Epithelial cell of esophagus (primary cell): ENCODE measurements around the gene SH3PXD2A.
"Not testable (repeated sequence)": the region's sequence is repeated elsewhere in the genome, so short reads cannot be mapped to it uniquely, and the experiment has no call there.

Experiments
- DNase-seq: peaks from one replicate; pipeline ENCODE4 v3.0.0; 2010; ENCODE audit warnings: low read depth
- H3K4me3 ChIP-seq: 2 replicates; pipeline ENCODE4 v1.5.1; 2011; ENCODE audit warnings: mild to moderate bottlenecking, low read length, control low read depth
- TF ChIP-seq, protein P1 (sequence below): IDR thresholded peaks from 2 replicates; pipeline ENCODE4 v1.5.1; 2011; ENCODE audit warnings: low read depth, mild to moderate bottlenecking, low read length, control low read depth, inconsistent platforms; ENCODE audit not compliant: insufficient read depth; ENCODE audit errors: missing control alignments

SH3PXD2A gene

DNA sequence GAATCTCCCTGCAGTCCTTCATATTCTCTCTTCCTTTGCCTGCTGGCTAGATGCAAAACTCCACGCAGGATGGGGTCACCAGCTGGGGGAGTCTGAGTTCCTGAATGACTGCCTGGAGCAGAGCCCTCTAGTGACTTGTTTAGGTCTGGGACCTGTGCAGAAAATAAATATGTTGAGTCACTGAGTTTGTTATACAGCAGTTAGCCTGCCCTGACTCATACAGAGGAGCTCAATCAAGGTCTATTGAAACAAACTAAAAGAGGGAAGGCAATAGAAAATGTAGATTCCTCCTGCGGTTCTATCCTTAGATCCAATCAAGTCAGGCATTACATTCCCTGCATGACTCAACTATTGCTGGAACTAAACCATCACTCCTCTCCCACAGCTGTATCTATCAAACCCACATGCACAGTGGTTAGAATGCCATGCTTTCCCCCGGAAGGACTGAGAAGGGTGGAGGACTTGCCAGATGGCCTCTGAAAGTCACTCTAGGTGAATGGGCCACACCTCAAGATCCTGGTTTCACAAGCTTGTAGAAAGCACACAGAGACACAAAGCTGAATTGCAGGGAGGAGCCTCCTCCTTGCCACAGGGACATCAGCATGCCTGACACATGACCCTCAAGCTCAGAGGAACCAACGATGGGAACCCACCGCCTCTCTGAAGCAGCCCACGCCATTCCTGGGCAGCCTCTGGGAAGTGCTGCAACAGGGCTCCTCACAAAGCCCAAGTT, 73.9 kb downstream of the SH3PXD2A start:
- no peak overlapping the region for H3K4me3 ChIP-seq
- DNase-seq, result peak; percentile 97

GRCh38 chr10:103780242-103781149, 74.9 kb downstream of the SH3PXD2A start:
- DNase-seq, result peak; percentile 89
- TF ChIP-seq, protein P1, sequence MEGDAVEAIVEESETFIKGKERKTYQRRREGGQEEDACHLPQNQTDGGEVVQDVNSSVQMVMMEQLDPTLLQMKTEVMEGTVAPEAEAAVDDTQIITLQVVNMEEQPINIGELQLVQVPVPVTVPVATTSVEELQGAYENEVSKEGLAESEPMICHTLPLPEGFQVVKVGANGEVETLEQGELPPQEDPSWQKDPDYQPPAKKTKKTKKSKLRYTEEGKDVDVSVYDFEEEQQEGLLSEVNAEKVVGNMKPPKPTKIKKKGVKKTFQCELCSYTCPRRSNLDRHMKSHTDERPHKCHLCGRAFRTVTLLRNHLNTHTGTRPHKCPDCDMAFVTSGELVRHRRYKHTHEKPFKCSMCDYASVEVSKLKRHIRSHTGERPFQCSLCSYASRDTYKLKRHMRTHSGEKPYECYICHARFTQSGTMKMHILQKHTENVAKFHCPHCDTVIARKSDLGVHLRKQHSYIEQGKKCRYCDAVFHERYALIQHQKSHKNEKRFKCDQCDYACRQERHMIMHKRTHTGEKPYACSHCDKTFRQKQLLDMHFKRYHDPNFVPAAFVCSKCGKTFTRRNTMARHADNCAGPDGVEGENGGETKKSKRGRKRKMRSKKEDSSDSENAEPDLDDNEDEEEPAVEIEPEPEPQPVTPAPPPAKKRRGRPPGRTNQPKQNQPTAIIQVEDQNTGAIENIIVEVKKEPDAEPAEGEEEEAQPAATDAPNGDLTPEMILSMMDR, result no peak
- no peak overlapping the region for H3K4me3 ChIP-seq

More for the DNA sequence above, 73.9 kb downstream of the SH3PXD2A start:
- TF ChIP-seq, protein P1, result peak; percentile 66

DNA sequence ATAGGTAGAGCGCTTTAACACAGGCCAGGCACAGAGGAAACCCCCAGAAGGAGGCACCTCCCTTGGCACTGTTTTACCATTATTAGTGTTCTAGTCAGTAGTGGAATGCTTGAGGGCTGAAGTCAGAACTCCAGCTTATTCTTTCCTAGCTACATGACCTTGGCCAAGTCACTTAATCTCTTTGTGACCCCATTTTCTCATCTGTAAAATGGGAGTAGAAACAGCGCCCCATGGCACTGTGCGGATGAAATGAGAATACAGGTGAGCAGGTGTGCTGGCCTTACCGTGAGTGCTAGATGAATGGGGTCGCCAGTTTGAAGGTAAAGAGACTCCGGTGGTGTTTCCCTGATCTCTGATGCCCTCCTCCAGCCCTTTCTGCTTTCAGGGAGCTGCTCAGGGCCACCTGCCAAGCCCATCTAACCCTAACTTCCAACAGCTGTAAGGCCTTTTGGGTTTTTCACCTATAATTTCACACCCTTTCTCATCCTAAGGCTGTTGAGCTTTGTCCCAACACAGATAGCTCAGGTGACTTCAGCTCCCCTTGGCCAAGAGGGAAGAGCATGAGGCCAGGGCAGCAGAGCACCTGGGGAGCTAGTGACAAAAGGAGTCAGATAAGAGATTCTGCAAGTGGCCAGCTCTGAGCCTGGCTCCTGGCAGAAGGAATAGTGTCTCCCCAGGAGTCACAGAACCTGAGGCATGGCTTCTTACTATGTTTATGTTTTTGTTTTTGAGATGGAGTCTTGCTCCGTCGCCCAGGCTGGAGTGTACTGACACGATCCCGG, 76.8 kb downstream of the SH3PXD2A start:
- TF ChIP-seq, protein P1, result no peak
- no peak for DNase-seq
- no peak overlapping the region for H3K4me3 ChIP-seq

- no peak overlapping the region for H3K4me3 ChIP-seq
- TF ChIP-seq, protein P1, result no peak
- DNase-seq, result no peak
These were observed 78.3 kb downstream of the SH3PXD2A start for GRCh38 chr10:103776878-103777591.

DNA sequence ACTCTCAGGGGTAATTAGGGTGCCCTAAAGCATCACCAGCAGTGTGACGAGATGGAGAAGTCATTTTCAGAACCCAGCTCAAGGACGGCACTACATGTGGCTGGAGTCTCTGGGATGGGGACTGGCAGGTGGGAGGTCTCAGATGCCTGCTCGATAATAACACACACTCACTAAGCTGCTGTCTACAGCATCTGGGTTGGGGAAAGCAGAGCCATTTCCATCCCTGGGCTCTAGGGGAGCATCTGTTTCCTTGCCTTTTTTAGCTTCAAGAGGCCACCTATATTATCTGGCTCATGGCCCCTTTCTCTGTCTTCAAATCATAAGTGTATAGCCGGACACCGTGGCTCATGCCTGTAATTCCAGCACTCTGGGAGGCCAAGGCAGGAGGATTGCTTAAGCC, 79.6 kb downstream of the SH3PXD2A start:
- H3K4me3 ChIP-seq, result no peak overlapping the region
- TF ChIP-seq, protein P1, result no peak
- DNase-seq, result no peak

GRCh38 chr10:103772846-103773245, 82.5 kb downstream of the SH3PXD2A start:
- H3K4me3 ChIP-seq, result not testable (repeated sequence)

More at GRCh38 chr10:103772846-103773245, 82.5 kb downstream of the SH3PXD2A start:
- not testable (repeated sequence) for DNase-seq
